ENCODE results near the gene FERMT2. TPM values are rescaled to one million over a fixed set of nuclear protein-coding genes. Genes with fewer than 3 reads are reported as not detected.

FERMT2 gene
- total RNA-seq, 4 donors from 2014 or later = 8.4 to 27.0 (median 15.1) TPM

DNA sequence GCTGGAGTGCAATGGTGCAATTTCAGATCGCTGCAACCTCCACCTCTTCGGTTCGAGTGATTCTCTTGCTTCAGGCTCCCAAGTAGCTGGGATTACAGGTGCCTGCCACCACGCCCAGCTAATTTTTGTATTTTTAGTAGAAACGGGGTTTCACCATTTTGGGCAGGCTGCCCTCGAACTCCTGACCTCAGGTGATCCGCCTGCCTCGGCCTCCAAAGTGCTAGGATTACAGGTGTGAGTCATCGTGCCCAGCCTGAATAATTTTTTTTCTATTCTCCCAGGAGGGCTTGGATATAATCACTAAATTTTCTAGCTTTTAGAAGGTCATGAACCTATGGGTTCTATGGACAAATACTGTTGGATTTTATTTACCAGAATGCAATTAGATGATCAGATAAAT is 114.8 kb downstream of the FERMT2 start:
- TF ChIP-seq POLR2A (IDR thresholded peaks at IDR 0.05) = no peak
- TF ChIP-seq, protein P1, sequence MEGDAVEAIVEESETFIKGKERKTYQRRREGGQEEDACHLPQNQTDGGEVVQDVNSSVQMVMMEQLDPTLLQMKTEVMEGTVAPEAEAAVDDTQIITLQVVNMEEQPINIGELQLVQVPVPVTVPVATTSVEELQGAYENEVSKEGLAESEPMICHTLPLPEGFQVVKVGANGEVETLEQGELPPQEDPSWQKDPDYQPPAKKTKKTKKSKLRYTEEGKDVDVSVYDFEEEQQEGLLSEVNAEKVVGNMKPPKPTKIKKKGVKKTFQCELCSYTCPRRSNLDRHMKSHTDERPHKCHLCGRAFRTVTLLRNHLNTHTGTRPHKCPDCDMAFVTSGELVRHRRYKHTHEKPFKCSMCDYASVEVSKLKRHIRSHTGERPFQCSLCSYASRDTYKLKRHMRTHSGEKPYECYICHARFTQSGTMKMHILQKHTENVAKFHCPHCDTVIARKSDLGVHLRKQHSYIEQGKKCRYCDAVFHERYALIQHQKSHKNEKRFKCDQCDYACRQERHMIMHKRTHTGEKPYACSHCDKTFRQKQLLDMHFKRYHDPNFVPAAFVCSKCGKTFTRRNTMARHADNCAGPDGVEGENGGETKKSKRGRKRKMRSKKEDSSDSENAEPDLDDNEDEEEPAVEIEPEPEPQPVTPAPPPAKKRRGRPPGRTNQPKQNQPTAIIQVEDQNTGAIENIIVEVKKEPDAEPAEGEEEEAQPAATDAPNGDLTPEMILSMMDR (IDR thresholded peaks at IDR 0.05) = no peak
- no peak overlapping the region for H3K4me3 ChIP-seq (ENCODE audit: low read depth, poor library complexity, severe bottlenecking)
- 64 to 73% methylated on average over 9 of the region's 9 CpGs for WGBS, 2 donors
- intact Hi-C loops (cut with DNase I; ENCODE audit: low total_unique reads) = loop anchor here (10.0 kb wide), 1 partner anchor 469 kb away; no protein-coding TSS in a partner anchor
- no peak for DNase-seq (ENCODE audit: low spot score in 2 of 2)

DNA sequence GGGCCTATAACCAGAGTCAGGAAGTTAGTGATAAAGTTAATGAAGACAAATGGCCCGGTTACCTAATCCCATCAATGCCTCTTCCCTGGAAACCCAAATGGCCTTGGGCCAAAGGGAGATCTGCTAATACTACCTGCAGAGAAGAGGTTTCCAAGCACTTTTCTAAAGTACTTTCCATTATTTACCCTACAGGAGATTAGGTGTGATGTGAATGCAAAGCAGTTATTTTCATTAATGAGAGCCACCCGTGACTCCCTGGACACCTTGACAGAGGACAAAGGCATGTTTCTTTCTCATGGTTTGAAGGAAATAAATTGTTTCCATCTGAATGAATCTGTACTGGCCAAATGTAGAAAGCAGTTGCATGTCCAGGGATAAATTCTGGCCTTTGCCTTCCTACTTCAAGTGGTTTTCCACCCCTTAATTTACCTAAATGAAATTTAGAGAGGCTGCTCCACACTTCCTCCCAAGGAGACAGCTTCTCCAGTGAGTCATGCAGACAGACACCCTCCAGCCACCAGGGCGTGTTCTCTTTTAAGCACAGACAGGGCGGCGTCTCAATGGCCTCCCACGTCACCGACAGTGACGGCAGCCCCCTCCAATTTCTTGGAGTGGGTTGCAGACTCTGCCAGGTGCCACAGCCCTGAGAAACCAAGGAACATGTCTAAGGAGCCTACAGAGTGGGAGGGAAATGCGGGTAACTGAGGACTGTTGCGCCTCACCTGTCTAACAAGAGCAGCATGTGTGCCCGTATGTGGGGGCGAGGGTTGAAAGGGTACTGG is 115.5 kb downstream of the FERMT2 start:
- TF ChIP-seq, protein P1 (IDR thresholded peaks at IDR 0.05) = no peak
- no peak for TF ChIP-seq POLR2A (IDR thresholded peaks at IDR 0.05)
- WGBS, 2 donors = 55% methylated on average over 12 of the region's 12 CpGs
- DNase-seq (ENCODE audit: low spot score in 2 of 2) = peak in 1 of 2 donors; percentile 18
- intact Hi-C loops (cut with DNase I; ENCODE audit: low total_unique reads) = loop anchor here (10.0 kb wide), 1 partner anchor 469 kb away; no protein-coding TSS in a partner anchor
- no peak overlapping the region for H3K4me3 ChIP-seq (ENCODE audit: low read depth, poor library complexity, severe bottlenecking)

DNA sequence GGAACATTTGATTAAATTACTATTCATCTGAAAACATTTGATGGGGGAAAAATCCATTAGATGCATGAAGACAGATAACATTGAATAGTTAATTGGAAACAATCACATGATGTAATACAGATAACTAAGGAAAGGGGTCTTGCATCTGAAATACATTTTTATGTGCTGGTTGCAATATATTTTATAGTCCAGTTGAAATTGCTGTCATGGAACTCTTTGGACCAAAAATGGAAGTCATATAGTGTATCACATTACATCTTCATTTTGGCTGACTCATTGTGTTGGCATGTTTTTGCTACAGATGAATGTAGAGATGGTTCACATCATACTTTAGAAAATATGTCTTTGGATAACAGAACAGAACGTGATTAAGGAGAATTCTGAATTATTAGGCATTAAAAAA is 116.4 kb downstream of the FERMT2 start:
- DNase-seq (ENCODE audit: low spot score in 2 of 2) = no peak
- no peak overlapping the region for H3K4me3 ChIP-seq (ENCODE audit: low read depth, poor library complexity, severe bottlenecking)
- TF ChIP-seq, protein P1 (IDR thresholded peaks at IDR 0.05) = no peak
- no peak for TF ChIP-seq POLR2A (IDR thresholded peaks at IDR 0.05)
- WGBS, 2 donors = 34 to 40% methylated on average over 1 of the region's 1 CpG
- intact Hi-C loops (cut with DNase I; ENCODE audit: low total_unique reads) = loop anchor here (10.0 kb wide), 1 partner anchor 470 kb away; no protein-coding TSS in a partner anchor

DNA sequence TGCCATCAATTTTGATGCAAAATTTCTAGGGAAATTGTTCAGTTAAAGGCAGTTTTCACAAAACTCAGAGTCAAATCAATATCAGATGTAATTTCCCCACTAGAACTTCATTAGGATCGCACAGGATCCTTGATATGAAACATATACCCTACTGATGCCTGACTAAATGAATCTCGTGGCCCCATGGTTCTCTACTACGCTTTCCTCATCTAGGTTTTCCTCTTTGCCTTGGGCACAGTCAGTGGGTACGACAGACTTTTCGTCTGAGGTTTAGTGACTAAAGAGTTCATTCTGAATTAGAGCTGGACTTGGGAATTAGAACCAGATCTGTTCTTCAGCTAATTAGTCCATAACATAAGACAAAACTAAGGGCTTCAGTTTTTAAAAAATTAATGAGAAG is 117.0 kb downstream of the FERMT2 start:
- intact Hi-C loops (cut with DNase I; ENCODE audit: low total_unique reads) = loop anchor here (10.0 kb wide), 1 partner anchor 471 kb away; no protein-coding TSS in a partner anchor
- no peak overlapping the region for H3K4me3 ChIP-seq (ENCODE audit: low read depth, poor library complexity, severe bottlenecking)
- no peak for DNase-seq (ENCODE audit: low spot score in 2 of 2)
- WGBS, 2 donors = 64 to 80% methylated on average over 5 of the region's 5 CpGs
- TF ChIP-seq, protein P1 (IDR thresholded peaks at IDR 0.05) = no peak
- no peak for TF ChIP-seq POLR2A (IDR thresholded peaks at IDR 0.05)

DNA sequence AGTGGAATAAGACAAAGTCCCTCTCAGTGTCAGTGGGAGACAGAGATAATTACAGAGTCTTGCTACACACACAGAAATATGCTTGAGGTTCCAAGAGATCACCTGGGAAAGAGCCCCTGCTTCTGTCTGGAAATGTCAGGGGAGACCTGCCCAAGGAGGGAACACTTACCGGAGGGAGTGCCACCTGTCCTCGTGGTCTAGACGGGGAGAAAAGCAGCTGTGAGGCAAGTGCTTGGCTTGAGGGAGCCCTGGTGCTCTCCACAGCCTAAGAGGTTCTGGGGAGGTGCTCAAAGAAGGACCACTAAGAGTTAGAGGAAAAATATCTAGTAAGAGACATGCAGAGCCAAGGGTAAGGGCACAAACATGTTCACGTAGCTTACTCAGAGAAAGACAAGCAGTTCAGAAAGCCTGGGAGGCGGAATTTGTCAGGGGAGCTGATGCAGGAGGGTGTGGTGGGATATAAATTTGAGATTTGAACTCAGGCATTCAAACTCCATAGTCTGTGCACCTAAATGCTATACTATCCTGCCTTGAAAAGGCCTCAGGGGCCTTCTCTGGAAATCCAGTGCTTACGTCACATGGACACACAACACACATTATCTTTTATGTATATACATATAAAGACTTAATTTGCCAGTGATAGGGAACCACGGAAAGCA is 121.2 kb downstream of the FERMT2 start:
- no peak overlapping the region for H3K4me3 ChIP-seq (ENCODE audit: low read depth, poor library complexity, severe bottlenecking)
- WGBS, 2 donors = 80 to 85% methylated on average over 7 of the region's 7 CpGs
- TF ChIP-seq POLR2A (IDR thresholded peaks at IDR 0.05) = no peak
- TF ChIP-seq, protein P1 (IDR thresholded peaks at IDR 0.05) = no peak
- intact Hi-C loops (cut with DNase I; ENCODE audit: low total_unique reads) = loop anchor here (10.0 kb wide), 2 partner anchors 225 to 475 kb away; no protein-coding TSS in a partner anchor
- DNase-seq (ENCODE audit: low spot score in 2 of 2) = no peak
